ENCODE data around the gene PLIN3. TPM values are rescaled to one million over a fixed set of nuclear protein-coding genes. Genes with fewer than 3 reads are reported as not detected.
A peak's percentile ranks its signal among the peaks of the same experiment; 100 is the strongest.

PLIN3 gene
- total RNA-seq, 4 donors from 2014 or later, result 53.9 to 193 (median 92.5) TPM

DNA sequence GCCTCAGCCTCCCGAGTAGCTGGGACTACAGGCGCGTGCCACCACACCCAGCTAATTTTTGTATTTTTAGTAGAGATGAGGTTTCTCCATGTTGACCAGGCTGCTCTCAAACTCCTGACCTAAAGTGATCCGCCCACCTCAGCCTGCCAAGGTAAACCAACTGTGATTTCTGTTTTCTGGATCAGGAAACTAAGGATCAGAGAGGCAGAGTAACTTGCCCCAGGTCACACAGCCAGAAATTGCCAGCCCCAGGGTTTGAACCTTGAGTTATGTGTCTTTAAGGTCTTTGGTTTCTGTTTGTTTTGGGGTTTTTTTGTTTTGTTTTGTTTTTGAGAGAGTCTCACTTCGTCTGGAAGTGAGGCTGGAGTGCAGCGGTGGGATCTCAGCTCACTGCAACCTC, 4.2 kb upstream of the PLIN3 start:
- intact Hi-C loops (cut with DNase I; ENCODE audit: low total_unique reads) (loop anchor here (1.0 kb wide), 2 partner anchors 40 to 160 kb away; no protein-coding TSS in a partner anchor), in situ Hi-C loops (cut with MboI; ENCODE audit: low sequenced_read_pairs in 4 of 4) (loop anchor here (5.0 to 10.0 kb wide), 3 partner anchors 41 to 163 kb away; no protein-coding TSS in a partner anchor)
- DNase-seq, result no peak
- TF ChIP-seq POLR2A (IDR thresholded peaks at IDR 0.05), result no peak
- TF ChIP-seq, protein P1, sequence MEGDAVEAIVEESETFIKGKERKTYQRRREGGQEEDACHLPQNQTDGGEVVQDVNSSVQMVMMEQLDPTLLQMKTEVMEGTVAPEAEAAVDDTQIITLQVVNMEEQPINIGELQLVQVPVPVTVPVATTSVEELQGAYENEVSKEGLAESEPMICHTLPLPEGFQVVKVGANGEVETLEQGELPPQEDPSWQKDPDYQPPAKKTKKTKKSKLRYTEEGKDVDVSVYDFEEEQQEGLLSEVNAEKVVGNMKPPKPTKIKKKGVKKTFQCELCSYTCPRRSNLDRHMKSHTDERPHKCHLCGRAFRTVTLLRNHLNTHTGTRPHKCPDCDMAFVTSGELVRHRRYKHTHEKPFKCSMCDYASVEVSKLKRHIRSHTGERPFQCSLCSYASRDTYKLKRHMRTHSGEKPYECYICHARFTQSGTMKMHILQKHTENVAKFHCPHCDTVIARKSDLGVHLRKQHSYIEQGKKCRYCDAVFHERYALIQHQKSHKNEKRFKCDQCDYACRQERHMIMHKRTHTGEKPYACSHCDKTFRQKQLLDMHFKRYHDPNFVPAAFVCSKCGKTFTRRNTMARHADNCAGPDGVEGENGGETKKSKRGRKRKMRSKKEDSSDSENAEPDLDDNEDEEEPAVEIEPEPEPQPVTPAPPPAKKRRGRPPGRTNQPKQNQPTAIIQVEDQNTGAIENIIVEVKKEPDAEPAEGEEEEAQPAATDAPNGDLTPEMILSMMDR (IDR thresholded peaks at IDR 0.05 in 4 of 5, conservative IDR thresholded peaks at IDR 0.05 in 1 of 5), result no peak
- no peak overlapping the region for H3K4me3 ChIP-seq
- H3K27me3 ChIP-seq, result no peaks in the 10 kb centered on the region
- H3K27ac ChIP-seq, result no peak overlapping the region
- H3K36me3 ChIP-seq, result no peaks in the 10 kb centered on the region
- no peak for ATAC-seq
- no peaks in the 10 kb centered on the region for H3K9me3 ChIP-seq
- peaks cover 0 to 8% of the 10 kb centered on the region in 2 donors for H3K4me1 ChIP-seq

DNA sequence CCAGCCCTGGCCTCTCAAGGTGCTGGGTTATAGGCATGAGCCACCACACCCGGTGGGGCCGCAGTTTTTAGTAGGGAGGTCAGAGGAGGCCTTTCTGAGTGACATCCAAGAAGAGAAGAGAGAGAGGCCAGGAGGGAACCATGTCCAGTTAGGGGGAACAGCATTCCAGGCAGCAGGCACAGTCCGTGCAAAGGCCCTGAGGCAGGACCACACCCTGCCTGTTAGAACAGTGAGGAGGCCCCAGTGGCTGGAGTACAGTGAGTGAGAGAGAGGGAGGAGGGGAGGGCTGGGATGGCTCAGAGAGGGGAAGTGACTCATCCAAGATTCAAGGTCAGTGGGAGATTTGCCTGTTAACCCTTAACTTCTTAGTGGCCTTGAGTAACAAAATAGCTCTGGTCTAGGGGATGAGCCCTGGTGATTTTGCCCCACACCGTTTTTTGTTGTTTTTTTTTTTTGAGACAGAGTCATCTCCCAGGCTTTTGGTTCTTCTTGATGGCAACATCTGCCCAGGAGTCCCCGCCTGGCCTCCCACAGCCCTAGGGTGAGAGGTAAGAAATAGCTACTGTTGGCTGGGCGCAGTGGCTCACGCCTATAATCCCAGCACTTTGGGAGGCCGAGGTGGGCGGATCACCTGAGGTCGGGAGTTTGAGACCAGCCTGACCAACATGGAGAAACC, 2.7 kb upstream of the PLIN3 start:
- no peaks in the 10 kb centered on the region for H3K9me3 ChIP-seq
- intact Hi-C loops (cut with DNase I; ENCODE audit: low total_unique reads), result no loop called here
- in situ Hi-C loops (cut with MboI; ENCODE audit: low sequenced_read_pairs in 4 of 4), result loop anchor here (5.0 to 10.0 kb wide), 3 partner anchors 42 to 165 kb away; no protein-coding TSS in a partner anchor
- H3K4me3 ChIP-seq, result no peak overlapping the region
- ATAC-seq (peak; percentile 25 to 45), DNase-seq (peak in 1 of 2 donors; percentile 75)
- H3K27me3 ChIP-seq, result no peaks in the 10 kb centered on the region
- peaks cover 5 to 14% of the 10 kb centered on the region in 2 donors for H3K4me1 ChIP-seq
- TF ChIP-seq, protein P1 (IDR thresholded peaks at IDR 0.05 in 4 of 5, conservative IDR thresholded peaks at IDR 0.05 in 1 of 5), result no peak
- TF ChIP-seq POLR2A (IDR thresholded peaks at IDR 0.05), result no peak
- H3K27ac ChIP-seq, result peak overlapping the region; percentile 65 to 93 (median 77)
- H3K36me3 ChIP-seq, result no peaks in the 10 kb centered on the region

DNA sequence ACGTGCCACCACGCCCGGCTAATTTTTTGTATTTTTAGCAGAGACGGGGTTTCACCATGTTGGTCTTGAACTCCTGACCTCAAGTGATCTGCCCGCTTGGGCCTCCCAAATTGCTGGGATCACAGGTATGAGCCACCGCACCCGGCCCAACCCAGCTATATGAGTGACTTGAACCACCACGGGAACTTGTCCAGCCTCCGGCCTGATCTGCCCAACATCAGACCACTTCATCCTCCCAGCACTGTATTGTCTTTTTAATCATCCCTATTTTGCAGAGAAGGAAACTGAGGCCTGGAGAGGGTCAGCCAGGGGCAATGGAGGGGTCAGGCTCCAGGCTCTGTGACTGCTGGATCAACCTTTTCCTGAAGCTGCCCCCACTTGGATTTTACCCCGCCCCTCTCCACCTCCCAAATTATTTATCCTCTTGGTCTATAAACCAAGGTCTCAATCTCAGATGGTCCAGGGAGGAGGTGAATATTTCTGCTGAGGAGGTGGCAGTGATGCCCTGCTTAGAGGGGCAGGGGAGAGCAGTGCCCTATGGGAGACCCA, 893 bp upstream of the PLIN3 start:
- Histone ChIP-seq H3K4me3 (peak overlapping the region in 1 of 4 donors; percentile 87), H3K27me3 (no peaks in the 10 kb centered on the region), H3K27ac (peak overlapping the region; percentile 87 to 93 (median 91)), H3K4me1 (peaks cover 5 to 14% of the 10 kb centered on the region in 2 donors), H3K36me3 (no peaks in the 10 kb centered on the region), H3K9me3 (no peaks in the 10 kb centered on the region)
- in situ Hi-C loops (cut with MboI; ENCODE audit: low sequenced_read_pairs in 4 of 4) (no loop called here), intact Hi-C loops (cut with DNase I; ENCODE audit: low total_unique reads) (loop anchor here (1.0 to 5.0 kb wide), 2 partner anchors 42 to 56 kb away; no protein-coding TSS in a partner anchor)
- TF ChIP-seq, protein P1 (IDR thresholded peaks at IDR 0.05 in 4 of 5, conservative IDR thresholded peaks at IDR 0.05 in 1 of 5), result no peak
- no peak for TF ChIP-seq POLR2A (IDR thresholded peaks at IDR 0.05)
- no peak for ATAC-seq
- DNase-seq, result no peak

DNA sequence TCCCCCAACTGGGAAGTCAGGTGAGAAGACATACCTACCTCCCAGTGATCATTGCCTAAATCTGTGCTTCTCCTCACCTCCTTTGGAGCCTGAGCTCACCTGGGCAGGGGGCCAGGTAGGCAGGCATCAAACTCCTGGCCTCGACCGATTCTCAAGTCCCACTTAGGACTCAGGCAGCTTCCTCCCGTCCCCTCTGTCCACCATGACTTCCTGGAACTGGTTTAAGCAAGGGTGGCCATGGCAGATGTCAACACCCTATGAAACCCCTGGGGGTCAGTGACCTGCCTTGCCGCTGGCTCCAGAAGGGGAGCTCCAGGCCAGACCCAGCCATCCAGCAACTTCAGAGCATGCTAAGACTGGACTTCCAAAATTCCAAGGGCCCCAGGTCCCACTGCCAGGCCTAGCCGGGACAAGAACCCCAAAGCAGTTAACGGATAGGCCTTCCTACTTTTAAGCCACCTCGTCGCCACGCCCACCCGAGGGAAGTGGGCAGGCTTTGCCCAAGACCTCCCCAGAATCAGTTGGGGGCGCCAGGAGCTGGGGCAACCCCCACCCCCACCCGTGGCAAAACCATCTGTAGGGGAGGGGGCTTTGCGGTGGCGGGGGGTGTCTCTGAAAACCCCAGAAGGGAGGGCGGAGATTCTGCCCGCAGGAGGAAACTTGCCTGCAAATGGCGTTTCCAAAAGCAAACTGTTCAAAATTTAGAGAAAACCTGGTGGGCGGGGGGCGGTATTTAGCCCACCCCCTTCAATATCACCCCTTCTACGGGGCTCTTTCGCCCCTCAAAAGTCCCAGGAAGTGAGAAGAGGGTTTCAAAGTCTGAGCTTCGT, 657 bp downstream of the PLIN3 start:
- TF ChIP-seq, protein P1 (IDR thresholded peaks at IDR 0.05 in 4 of 5, conservative IDR thresholded peaks at IDR 0.05 in 1 of 5), result no peak
- no peak for TF ChIP-seq POLR2A (IDR thresholded peaks at IDR 0.05)
- Histone ChIP-seq H3K9me3 (no peaks in the 10 kb centered on the region), H3K27me3 (no peaks in the 10 kb centered on the region), H3K27ac (peak overlapping the region; percentile 87 to 93 (median 91)), H3K4me1 (peaks cover 5 to 14% of the 10 kb centered on the region in 2 donors), H3K4me3 (peak overlapping the region; percentile 68 to 87 (median 82)), H3K36me3 (no peaks in the 10 kb centered on the region)
- intact Hi-C loops (cut with DNase I; ENCODE audit: low total_unique reads), result loop anchor here (5.0 kb wide), 1 partner anchor 55 kb away; no protein-coding TSS in a partner anchor
- DNase-seq (peak in 1 of 2 donors; percentile 54), ATAC-seq (peak; percentile 7 to 16)
- in situ Hi-C loops (cut with MboI; ENCODE audit: low sequenced_read_pairs in 4 of 4), result no loop called here

Measured in gastrocnemius medialis (tissue), 4 donors.